ENCODE measurements around the gene GLG1.
"Not testable (repeated sequence)": the region's sequence is repeated elsewhere in the genome, so short reads cannot be mapped to it uniquely, and the experiment has no call there.

The GLG1 gene

GRCh38 chr16:74404148-74404933 is 202.6 kb downstream of the GLG1 start:
- DNase-seq: not testable (repeated sequence)

- DNase-seq: not testable (repeated sequence)
Measured at GRCh38 chr16:74400238-74400637, 206.7 kb downstream of the GLG1 start.

DNA sequence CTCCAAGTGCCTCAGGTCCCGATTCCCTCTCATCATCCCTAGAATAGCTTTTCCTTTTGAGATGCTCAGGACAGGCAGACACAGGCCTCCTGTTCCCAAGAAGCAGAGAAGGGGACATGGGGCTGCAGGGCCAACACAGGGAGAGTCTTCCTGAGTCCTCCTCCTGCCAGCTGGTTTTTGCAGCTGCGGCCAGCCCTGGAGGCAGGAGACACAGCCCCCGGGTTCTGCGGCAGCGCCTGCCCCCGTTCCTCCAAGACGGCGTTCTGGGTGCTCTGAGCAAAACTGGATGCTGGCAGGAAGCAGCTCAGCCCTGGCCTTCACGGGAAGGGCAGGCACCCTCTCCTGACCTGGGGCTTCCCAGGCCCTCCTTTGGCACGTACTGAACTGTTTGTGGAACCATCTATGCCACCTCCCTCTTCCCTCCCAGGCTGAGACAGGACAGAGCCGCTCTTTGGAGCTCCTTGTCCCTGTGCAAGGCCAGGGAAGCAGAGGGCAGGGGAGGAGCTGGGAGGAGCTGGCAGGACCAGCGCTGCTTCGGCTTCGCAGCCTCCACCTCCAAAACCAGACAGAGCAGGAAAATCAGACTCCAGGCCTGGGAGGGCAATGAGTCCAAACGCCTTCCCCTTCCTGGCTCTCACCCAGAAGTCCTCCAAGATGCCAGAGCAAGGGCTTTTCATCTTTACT is 208.6 kb downstream of the GLG1 start:
- not testable (repeated sequence) for DNase-seq
